GM21526 (cell line): ENCODE measurements around the gene SELENOS.

Experiments used
- ATAC-seq: cut with Tn5 transposase; IDR thresholded peaks from one replicate; pipeline ENCODE4 v1.9.1; 2021; ENCODE audit warnings: moderate library complexity; ENCODE audit not compliant: unreplicated experiment, low FRiP score

SELENOS gene

GRCh38 chr15:101252836-101253235 is 24.4 kb downstream of the SELENOS start:
- no peak for ATAC-seq

GRCh38 chr15:101251830-101252820 is 25.2 kb downstream of the SELENOS start, which contains the start of gene CHSY1:
CHSY1 (minus strand) TSS chr15:101252048; CDS start chr15:101251456, 592 bp downstream.
- ATAC-seq = peak; percentile 62

DNA sequence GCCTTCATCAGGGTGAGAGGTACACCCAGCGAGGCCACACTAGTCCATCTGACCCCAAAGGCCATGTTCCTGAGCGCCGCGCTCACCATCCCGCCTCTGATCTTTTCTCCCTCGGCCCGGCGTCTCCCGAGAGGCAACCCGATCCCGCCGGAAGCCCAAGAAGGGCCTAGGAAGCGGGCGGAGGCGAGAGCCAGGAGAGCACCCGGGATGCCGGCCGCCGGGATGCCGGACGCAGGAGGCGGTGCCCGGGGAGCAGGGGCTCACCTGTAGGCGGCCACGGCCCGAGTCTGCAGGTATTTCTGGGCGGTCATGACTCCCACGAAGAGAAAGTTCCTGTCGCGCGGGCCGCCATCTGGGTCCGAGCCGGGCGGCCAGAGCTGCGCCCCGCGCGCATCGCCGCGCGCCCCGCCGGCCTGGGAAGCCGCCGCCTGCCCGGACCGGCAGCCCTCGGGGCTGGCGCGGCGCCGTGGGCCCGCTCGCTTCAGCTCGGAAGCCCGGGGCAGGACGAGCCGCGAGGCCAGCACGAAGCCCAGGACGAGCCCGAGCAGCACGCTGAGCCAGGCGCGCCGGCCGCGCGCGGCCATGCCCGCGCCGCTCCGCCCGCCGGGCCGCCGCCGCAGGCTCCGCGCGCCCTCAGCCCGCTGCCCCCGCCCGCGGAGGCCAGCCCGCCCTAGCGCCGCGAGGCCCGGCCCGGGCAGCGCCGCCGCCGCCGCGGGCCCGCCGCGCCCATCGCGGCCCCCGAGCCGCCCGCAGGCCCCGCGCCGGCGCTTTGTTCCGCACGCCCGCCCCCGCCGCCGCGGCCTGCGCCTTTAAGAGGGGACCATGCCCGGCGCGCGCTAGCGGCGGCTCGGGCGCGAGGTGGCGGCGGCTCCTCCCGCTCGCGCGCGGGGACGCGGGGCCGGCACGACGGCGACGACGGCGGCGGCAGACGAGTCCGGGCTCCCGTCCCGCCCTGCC is 26.1 kb downstream of the SELENOS start:
- peak; percentile 29 for ATAC-seq

DNA sequence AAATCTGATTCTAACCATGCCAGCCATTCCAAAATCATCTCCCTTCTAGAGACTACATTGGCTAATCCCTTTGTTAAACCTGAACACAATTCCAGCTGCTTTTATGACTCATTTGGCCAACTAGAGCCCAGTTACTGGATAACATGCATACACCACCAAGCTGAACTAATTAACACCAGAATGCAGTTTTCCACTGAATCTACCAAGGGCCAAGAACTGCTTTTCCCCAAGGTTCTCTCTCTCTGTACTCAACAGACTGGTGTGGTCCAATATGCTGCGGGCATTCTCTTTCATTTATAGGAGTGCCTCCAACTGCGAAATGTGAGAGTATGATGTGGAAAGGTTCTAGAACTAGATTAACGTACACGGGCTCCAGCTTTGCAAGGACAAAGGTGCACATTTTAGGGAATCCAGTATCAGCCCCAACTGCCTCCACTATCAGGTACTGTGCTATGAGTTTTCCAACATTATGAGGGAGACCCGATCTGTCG is 26.9 kb downstream of the SELENOS start:
- no peak for ATAC-seq

DNA sequence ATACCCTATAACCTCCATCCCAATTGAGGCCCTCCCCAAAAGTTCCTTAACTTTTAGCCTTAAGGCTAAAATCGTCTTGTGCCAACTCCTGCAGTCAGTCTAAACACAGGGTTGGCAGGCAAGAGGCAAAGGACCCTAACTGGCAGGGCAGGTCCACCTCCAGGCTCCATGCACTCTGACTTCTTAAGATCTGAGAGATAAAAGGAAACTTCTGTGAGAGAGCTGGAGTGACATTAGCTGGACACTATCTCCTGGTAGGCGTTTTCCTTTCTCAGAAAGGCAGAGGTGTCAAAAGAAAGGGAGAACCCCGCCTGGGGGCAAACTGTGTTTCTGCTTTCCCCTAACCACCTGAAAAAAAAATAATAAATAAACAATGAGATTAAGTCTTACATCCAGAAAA is 29.0 kb downstream of the SELENOS start:
- no peak for ATAC-seq

GRCh38 chr15:101246824-101247745 is 30.2 kb downstream of the SELENOS start:
- no peak for ATAC-seq

GRCh38 chr15:101246391-101246790 is 30.9 kb downstream of the SELENOS start:
- no peak for ATAC-seq

DNA sequence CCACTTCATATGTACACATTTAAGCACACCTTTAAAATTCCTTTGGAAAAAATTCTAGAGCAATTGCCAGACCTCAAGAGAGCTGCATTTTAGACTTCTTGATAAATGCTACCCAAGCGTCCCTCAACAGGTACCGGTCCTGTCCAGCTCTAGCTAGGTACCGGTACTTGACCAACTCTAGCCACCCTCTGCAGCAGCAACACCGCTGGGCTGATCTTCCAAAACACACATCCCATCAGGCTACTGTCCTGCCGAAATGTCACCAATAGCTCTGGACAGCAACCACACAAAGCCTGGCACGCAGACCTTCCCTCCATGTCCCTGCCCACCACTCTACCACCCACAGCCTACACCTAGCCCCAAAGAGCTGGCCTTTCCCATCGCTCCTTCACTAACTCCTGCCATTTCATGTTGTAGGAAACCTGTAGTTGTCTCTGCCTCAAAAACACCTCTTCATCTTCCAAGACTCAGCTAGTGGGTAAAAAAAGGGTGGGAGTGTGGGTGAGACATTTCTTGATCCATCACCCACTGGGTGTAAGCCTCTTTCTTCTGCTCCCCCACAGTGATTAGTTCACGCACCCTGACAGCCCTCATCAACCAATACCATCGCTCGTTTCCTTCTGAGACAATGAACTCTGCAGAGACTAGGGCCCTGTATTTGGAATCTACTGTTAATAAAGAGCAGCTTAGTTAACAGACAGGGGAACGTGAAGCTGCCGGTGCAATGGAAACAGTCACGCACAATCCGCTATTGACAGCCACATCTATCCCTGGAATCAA is 32.2 kb downstream of the SELENOS start:
- no peak for ATAC-seq

DNA sequence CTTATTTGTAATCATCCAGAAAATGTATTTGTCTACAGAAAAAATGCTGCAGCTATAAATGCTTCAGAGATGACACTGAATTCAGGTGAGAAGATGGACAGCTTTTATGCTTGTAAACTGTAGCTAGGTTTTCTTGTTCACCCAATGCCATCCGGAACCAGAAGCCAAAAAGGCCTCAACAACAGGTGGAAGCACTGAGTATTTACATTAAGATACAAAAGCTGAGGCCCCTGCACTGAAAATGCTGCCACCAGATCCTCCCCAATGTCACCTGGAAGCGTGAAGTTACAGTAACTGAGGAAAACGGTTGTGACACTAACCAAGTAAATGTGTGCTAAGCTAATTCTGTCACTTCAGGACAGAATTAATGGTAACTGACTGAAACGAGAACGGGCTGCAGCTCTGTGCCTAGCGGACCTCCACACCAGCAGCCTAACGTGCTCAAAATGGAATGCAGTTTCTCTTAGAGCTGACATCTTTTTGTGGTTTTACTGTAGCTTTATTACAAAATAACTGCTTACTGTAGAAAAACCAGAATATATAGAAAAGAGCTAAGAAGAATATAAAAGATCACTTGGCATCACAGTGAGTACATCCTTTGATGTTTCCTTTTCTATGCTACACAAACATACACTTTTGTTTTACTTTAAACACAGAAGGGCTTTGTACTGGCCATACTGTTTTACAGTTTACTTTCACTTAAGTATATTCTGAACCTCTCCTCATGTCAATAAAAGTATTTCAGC is 33.1 kb downstream of the SELENOS start:
- ATAC-seq = no peak

- no peak for ATAC-seq
These were observed 33.9 kb downstream of the SELENOS start for GRCh38 chr15:101243420-101243819.

- ATAC-seq = no peak
These were observed 34.3 kb downstream of the SELENOS start for GRCh38 chr15:101242999-101243336.

DNA sequence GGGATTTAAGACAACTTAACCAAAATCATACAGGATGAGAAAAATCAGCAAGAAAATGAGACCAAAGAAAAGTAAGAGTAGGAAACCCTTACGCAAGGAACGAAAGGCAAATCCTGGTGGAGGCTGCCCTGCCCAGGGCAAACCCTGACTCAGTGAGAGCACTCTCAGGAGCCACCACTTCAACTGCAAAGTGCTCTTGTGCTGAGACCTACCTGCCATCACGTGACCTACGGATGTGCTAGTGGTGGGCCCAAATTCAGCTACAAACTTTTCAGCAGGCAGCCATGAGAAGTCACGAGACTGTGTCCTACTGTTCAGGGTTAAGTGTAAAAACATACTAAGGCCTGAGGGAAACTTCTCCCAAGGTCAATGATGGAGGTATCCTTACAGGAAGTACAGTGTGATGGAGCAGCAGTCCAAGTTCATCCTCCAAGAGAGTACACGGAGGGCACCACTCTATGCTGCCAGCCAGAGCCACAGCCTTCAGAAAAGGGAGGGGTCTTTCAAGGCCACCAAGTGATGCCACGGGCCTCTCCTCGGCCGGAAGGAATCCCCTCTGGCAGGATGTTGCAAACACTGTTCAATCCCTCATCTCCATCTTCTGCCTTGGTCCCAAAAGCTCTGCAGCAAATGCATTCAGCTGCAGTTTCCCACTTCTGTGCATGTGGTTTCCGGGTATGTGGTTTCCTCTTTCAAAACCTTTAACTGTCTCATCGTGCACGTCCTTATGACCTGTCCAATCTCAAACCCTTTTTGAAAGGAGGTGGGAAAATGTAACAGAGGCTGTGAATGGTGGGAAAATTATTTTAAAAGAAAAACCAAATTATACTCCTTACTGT is 34.9 kb downstream of the SELENOS start:
- ATAC-seq = peak; percentile 74

GRCh38 chr15:101240358-101240757 is 36.9 kb downstream of the SELENOS start:
- ATAC-seq = no peak

GRCh38 chr15:101239724-101240136 is 37.6 kb downstream of the SELENOS start:
- ATAC-seq = no peak

DNA sequence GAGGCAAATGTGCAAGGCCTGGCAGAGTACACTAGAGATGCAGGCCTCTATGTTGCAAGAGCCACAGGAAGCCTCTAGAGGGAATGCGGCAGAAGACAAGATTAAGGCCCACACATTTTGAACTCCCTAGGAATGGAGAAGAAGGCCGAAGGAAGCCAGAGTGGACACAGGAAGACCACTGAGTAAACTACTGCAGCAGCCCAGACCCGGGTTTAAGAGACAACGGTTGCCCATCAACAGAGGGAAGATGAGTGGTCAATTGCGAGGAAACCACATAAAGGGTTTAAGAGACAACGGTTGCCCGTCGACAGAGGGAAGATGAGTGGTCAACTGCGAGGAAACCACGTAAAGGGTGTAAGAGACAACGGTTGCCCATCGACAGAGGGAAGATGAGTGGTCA is 40.0 kb downstream of the SELENOS start:
- no peak for ATAC-seq

DNA sequence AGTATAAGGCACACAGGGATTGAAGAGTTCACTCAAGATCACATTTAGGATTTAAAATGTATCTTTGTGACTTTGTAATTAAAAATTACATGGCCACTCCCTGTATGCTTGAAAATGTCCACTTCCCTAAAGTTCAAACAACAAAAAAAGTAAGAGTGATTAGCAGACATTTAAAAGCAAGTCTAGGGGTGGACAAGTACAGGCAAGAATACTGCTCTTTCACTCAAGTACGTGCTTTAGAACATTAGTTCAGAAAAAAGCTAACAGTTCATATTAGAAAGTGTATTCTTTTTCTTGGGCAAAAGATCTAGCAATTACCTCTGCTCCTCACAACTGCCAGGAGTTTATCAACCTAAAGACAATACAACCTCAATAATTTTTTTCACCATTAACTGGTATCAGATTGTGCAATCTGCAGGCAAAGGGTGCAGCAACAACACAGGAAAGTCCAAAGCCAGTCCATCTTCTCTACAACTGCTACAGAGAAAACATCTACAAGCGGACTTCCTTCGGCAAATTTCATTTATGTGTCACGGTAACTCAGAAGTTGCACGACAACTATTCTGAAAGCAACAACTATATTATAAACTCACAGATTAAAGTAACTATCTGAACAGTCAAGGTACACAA is 43.5 kb downstream of the SELENOS start:
- ATAC-seq = no peak

DNA sequence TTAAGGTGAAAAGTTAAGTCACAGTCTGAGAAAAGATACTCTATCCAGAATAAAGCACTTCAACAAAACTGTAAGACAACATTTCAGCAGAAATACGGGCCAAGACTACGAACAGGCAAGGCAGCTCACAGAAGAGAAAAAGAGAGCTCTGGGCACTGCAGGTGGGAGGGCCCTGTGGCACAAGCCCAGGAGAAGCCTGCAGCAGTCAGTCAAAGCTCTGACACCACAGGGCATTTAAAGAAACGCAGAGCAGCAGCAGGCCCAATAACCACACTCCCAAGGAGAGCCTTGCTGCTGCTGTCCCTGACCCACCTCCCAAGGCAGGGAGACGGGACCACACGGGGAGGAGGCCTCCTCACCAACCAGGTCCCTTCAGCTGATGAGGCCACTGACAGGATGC is 44.6 kb downstream of the SELENOS start:
- no peak for ATAC-seq
